ENCODE results near the gene FLOT2. TPM values are rescaled to one million over a fixed set of nuclear protein-coding genes. Genes with fewer than 3 reads are reported as not detected.
A peak's percentile ranks its signal among the peaks of the same experiment; 100 is the strongest.
"Not testable (repeated sequence)": the region's sequence is repeated elsewhere in the genome, so short reads cannot be mapped to it uniquely, and the experiment has no call there.

Gene FLOT2
- total RNA-seq, 1 experiment from 2014 or later = 21.3 TPM

DNA sequence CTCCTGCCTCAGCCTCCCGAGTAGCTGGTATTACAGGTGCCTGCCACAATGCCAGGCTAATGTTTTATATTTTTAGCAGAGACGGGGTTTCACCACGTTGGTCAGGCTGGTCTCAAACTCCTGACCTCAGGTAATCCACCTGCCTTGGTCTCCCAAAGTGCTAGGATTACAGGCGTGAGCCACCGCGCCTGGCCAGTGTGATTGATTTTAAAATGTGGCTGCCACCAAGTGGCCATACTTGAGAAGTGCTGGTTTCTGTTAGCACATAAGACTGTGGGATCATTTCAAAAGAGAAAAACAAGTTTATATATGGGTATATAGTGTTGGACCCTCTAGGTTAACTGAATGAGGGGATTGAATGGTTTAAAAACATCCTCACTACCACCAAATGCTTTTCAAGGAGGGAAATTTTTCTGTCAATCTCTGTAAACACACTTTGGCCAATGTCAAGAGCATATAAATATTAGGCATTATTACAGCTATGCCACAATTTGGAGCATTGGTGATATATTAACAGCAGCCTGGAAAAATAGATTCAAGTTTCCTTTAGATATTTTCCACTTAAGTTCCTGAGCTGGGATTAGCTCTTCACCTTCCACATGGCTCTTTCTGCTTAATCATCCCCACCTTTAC lies 18.9 kb upstream of the FLOT2 start:
- DNase-seq (ENCODE audit: low spot score) = no peak

- DNase-seq (ENCODE audit: low spot score) = no peak
Observed at GRCh38 chr17:28912938-28913333, 15.4 kb upstream of the FLOT2 start.

DNA sequence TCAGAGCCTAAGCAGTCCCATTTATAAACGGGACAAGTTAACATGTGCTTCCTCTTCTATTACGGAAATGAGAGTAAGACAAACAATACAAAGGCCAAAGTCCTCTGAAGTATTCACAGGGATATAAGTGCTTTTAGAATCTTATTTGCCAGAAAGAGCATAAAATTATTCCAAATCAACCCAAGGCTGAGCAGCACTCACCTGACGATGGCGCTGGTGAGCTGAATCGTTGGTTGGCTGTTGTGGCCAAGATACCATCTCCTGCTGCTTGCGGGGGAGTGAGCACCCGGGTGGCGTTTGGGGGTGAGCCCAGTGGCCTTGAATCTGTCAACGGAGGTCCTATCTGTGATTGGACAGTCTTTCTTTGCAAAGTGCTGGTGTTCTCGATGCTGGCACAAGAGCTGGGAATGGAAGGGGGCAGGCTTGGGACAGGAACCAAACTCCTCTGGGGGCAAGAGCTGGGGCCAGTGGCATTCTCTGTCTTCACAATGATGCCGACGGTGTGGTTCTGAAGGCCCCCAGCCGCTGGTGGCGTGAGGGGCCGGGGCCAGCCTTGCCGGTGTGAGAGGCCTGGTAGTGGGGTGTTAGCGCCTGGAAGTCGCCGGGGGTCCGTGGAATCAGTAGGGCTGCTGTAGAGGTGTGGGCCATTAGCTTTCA lies 14.9 kb upstream of the FLOT2 start:
- no peak for DNase-seq (ENCODE audit: low spot score)

DNA sequence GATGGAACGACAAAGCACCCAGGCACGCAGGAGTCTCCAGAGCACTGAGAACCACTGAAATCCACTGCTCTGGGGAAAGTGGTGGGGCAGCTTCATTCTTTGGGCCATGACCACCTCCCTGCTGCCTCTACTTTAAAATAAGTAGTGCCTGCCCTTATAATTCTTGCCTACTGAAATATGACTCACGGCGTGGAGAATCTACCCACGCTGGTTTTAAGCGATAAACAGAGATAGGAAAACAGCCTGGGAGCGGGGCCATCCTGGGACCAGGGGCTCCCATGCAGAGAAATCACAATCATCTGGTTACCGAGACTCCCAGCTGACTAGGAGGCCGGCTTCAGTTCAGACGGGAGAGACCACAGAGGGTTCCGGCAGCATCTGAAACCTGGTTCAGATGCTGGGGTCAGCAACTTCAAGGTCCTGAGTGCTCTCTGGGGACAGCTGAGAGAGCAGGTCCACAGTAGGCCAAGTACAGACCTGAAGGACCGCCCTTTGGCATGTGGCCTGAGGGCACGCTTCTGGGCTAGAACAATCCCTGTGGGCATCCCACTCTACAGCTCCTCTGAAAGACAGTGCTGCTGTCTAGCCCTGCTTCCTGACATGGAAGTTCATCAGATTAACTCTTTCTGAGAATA lies 14.0 kb upstream of the FLOT2 start:
- DNase-seq (ENCODE audit: low spot score) = no peak

- DNase-seq (ENCODE audit: low spot score) = no peak
Observed at GRCh38 chr17:28910534-28910933, 13.0 kb upstream of the FLOT2 start.

GRCh38 chr17:28908640-28909167 lies 11.2 kb upstream of the FLOT2 start:
- no peak for DNase-seq (ENCODE audit: low spot score)

GRCh38 chr17:28907709-28908475 lies 10.4 kb upstream of the FLOT2 start:
- DNase-seq (ENCODE audit: low spot score) = no peak

DNA sequence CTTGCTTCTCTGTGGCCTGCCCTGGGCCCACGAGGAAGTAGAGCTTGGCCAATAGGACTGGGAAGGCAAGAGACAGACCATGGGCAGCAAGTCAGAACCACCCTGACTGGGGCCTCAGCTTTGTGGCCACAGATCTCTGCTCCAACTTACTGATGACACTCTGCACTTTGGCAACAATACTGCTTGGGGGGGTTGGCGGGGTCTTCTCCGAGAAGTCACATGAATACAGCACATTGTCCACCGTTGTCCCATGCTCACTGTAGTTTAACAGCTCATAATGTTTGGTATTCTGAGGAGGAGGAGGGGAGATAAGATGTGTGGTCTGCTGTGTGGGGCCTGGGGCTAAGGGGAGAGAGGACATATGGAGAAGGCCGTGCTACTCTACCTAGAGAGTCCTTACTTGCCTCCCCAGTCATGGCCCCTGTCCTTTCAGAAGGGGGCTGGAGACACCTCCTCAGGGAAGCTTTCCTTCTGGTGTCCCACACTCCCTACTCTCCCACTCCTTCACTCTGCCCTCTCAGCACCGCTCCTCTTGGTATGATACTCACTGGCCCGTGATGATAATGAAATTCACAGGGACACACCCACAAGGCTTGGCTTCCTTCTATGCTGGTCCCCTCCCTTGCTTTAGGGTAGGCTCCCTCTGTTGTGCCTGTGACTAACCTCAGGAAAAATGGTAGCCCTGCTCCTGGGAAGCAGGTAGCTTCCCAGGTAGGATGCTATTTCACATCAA lies 9.3 kb upstream of the FLOT2 start:
- no peak for DNase-seq (ENCODE audit: low spot score)

GRCh38 chr17:28906276-28906675 lies 8.7 kb upstream of the FLOT2 start:
- DNase-seq (ENCODE audit: low spot score) = no peak

GRCh38 chr17:28904800-28905199 lies 7.3 kb upstream of the FLOT2 start:
- DNase-seq (ENCODE audit: low spot score) = no peak

DNA sequence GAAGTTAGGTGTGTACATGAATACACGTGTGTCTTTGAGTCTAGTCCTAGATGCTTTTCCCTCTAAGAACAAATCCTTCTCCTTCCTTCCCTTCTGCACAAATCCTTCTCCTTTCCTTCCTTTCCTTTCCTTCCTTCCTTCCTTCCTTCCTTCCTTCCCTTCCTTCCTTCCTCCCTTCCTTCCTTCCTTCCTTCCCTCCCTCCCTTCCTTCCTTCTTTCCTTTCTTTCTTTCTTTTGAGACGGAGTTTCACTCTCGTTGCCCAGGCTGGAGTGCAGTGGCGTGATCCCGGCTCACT lies 6.0 kb upstream of the FLOT2 start:
- DNase-seq (ENCODE audit: low spot score) = not testable (repeated sequence)

- peak; percentile 86 for DNase-seq (ENCODE audit: low spot score)
Observed at GRCh38 chr17:28902819-28903545, 5.4 kb upstream of the FLOT2 start, which contains the start of gene DHRS13. Gene DHRS13 (minus strand): TSS chr17:28903079. CDS start chr17:28902944, 135 bp downstream.

- DNase-seq (ENCODE audit: low spot score) = no peak
Observed at GRCh38 chr17:28901866-28902818, 4.6 kb upstream of the FLOT2 start.

GRCh38 chr17:28900986-28901726 lies 3.6 kb upstream of the FLOT2 start:
- DNase-seq (ENCODE audit: low spot score) = no peak

DNA sequence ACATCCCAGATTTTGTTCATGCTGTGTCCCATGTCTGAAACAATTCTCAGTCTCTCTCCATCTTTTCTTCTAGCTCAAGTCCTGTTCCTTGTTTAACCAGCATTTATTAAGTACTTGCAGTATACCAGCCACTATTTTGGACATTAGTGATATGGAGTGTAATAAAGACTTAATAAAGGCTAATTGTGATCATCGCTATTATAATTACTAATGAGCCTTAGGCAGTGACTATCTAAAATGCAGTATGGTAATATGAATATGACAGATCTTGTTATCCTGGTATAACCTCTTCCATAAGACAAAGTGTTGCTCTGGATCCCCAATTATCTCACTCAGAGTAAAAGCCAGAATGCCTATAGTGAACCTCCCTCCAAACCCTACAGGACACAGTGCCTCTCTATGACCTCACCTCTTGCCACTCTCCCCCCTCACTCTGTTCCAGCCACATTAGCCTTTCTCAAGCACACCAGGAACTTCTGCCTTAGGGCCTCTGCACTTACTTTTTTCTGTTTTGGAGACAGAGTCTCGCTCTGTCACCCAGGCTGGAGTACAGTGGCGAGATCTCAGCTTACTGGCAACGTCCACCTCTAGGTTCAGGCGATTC lies 1.8 kb upstream of the FLOT2 start:
- no peak for DNase-seq (ENCODE audit: low spot score)

DNA sequence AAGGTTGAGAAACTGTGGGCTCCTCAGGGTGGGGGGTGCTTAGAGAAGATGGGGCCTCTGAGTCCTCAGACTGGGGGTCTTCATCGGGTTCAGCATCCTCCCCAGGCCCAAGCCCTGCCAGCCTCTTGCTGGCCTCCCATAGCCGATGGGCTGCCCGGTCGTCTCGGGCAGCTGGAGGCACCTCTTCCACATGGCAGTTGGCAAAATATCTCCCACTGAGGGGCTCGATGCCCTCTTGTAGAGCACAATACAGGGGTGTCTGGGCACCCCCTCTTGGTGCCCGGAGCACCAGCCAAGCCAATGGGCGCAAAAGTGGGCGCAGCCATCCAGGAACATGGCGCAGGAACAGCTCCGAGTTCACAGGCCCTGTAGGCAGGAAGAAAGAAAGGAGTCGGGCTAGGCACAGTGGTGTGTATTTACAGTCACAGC lies 1.0 kb upstream of the FLOT2 start:
- no peak for DNase-seq (ENCODE audit: low spot score)

DNA sequence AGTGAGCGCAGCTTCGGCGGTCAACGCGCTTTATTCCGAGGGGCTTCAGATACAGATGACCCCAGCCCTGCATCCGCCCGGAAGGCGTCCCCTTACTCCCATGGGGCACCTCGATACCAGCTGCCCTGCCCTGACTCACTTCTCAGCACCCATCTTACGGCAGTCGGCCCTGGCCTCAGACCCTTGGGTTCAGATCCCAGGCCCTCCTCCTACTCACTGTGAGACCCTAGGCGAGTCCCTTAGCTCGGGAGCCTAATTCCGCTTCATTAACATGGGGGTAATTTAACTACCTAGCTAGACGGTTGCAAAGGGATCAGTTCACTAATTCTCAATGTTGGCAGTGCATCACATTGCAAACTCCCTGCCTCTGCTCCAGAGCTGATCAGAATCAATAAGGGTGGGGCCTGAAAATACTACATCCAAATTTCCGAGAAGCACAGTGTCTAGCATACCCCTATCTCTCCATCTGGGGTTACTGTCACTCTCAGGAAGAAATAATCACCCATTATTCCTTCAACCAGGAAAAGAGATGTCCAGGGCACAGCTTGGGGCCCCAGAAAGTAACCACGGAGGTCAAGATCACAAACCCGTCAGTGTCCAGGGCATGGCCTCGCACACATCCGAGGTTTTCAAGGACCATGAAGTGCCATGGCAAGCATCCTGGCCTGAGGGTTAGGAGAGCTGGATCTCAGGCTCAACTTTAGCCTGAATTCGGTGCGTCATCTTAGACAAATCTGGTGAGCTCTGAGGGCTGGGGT lies 415 bp upstream of the FLOT2 start:
- no peak for DNase-seq (ENCODE audit: low spot score)

DNA sequence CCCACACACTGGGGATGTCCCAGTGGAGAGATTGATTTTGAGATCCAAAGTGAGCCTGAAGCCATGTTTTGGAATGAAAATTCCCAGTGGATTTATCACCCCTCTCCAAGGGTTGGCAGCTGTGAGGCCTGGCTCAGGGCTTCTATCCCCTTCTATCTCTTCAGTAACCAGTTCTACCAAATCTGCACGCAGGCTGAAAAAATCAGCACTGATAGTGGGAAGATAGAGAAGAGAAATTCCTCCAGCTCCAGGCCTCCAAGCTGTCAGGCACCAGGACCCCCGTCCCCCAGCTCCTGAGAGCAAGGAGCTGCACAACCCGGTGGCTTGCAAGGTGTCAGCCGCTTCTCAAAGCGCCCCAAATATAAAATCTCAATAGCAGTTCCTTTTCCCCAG lies 1.0 kb downstream of the FLOT2 start:
- DNase-seq (ENCODE audit: low spot score) = no peak

All from H4 (cell line).